ENCODE data around the gene OR52K2.
"Not testable (repeated sequence)": the region's sequence is repeated elsewhere in the genome, so short reads cannot be mapped to it uniquely, and the experiment has no call there.

OR52K2 gene

GRCh38 chr11:4448995-4449394, at the start of gene OR52K2:
Gene OR52K2, plus strand, starts transcription at chr11:4449295. Its CDS starts 45 bp downstream, at chr11:4449340.
- no peak within 1 kb of the TSS for H3K4me3 ChIP-seq (ENCODE audit: low read depth, low read length)
- TF ChIP-seq CTCF (IDR thresholded peaks at IDR 0.05; ENCODE audit: low read depth, low read length) (no peak), MAX (IDR thresholded peaks at IDR 0.05; ENCODE audit: low read depth, low read length) (no peak), POLR2A (IDR thresholded peaks at IDR 0.05; ENCODE audit: extremely low read depth, insufficient read length) (no peak), MYC (IDR thresholded peaks at IDR 0.05; ENCODE audit: low read depth, low read length) (no peak)
- DNase-seq (ENCODE audit: low read depth), result no peak

GRCh38 chr11:4406206-4406605, 42.9 kb upstream of the OR52K2 start:
- not testable (repeated sequence) for H3K4me3 ChIP-seq (ENCODE audit: low read depth, low read length); DNase-seq (ENCODE audit: low read depth)

GRCh38 chr11:4416306-4416705, 32.8 kb upstream of the OR52K2 start:
- H3K4me3 ChIP-seq (ENCODE audit: low read depth, low read length), result no peak overlapping the region
- DNase-seq (ENCODE audit: low read depth), result no peak
- no peak for TF ChIP-seq CTCF (IDR thresholded peaks at IDR 0.05; ENCODE audit: low read depth, low read length)
- no peak for TF ChIP-seq MAX (IDR thresholded peaks at IDR 0.05; ENCODE audit: low read depth, low read length)
- no peak for TF ChIP-seq POLR2A (IDR thresholded peaks at IDR 0.05; ENCODE audit: extremely low read depth, insufficient read length)
- no peak for TF ChIP-seq MYC (IDR thresholded peaks at IDR 0.05; ENCODE audit: low read depth, low read length)

GRCh38 chr11:4416816-4417215, 32.3 kb upstream of the OR52K2 start:
- H3K4me3 ChIP-seq (ENCODE audit: low read depth, low read length), result no peak overlapping the region
- DNase-seq (ENCODE audit: low read depth), result no peak
- no peak for TF ChIP-seq CTCF (IDR thresholded peaks at IDR 0.05; ENCODE audit: low read depth, low read length)
- TF ChIP-seq POLR2A (IDR thresholded peaks at IDR 0.05; ENCODE audit: extremely low read depth, insufficient read length), result no peak
- TF ChIP-seq MYC (IDR thresholded peaks at IDR 0.05; ENCODE audit: low read depth, low read length), result no peak
- no peak for TF ChIP-seq MAX (IDR thresholded peaks at IDR 0.05; ENCODE audit: low read depth, low read length)

GRCh38 chr11:4418403-4418802, 30.7 kb upstream of the OR52K2 start:
- no peak overlapping the region for H3K4me3 ChIP-seq (ENCODE audit: low read depth, low read length)
- DNase-seq (ENCODE audit: low read depth), result no peak
- TF ChIP-seq CTCF (IDR thresholded peaks at IDR 0.05; ENCODE audit: low read depth, low read length) (no peak), MAX (IDR thresholded peaks at IDR 0.05; ENCODE audit: low read depth, low read length) (no peak), POLR2A (IDR thresholded peaks at IDR 0.05; ENCODE audit: extremely low read depth, insufficient read length) (no peak), MYC (IDR thresholded peaks at IDR 0.05; ENCODE audit: low read depth, low read length) (no peak)

- TF ChIP-seq POLR2A (IDR thresholded peaks at IDR 0.05; ENCODE audit: extremely low read depth, insufficient read length) (no peak), MAX (IDR thresholded peaks at IDR 0.05; ENCODE audit: low read depth, low read length) (no peak), CTCF (IDR thresholded peaks at IDR 0.05; ENCODE audit: low read depth, low read length) (no peak), MYC (IDR thresholded peaks at IDR 0.05; ENCODE audit: low read depth, low read length) (no peak)
- DNase-seq (ENCODE audit: low read depth), result no peak
- no peak overlapping the region for H3K4me3 ChIP-seq (ENCODE audit: low read depth, low read length)
Observed at GRCh38 chr11:4430051-4430450, 19.0 kb upstream of the OR52K2 start.

Data from NB4 (cell line).